ENCODE data around the gene GNG13.

GNG13 gene

DNA sequence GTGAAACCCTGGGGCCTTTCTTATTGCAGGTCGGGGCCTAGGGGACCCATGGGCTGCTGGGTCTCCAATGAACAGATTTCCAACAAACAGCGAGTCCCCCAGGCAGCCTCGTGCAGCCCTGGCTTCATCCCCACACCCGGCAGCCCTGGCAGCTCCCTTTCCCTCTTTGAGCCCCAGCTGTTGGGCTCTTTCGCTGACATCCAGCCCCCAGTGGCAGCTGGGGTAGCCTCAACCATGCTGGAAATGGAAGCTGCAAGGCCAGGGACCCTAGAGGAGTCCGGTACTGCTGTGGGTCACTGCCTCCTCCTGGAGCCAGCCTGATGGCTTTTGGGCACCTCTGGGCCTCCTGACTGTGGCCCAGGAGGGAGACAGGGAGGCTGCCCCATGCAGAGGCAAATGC, 18.3 kb downstream of the GNG13 start:
- TF ChIP-seq, protein P1, sequence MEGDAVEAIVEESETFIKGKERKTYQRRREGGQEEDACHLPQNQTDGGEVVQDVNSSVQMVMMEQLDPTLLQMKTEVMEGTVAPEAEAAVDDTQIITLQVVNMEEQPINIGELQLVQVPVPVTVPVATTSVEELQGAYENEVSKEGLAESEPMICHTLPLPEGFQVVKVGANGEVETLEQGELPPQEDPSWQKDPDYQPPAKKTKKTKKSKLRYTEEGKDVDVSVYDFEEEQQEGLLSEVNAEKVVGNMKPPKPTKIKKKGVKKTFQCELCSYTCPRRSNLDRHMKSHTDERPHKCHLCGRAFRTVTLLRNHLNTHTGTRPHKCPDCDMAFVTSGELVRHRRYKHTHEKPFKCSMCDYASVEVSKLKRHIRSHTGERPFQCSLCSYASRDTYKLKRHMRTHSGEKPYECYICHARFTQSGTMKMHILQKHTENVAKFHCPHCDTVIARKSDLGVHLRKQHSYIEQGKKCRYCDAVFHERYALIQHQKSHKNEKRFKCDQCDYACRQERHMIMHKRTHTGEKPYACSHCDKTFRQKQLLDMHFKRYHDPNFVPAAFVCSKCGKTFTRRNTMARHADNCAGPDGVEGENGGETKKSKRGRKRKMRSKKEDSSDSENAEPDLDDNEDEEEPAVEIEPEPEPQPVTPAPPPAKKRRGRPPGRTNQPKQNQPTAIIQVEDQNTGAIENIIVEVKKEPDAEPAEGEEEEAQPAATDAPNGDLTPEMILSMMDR (IDR thresholded peaks at IDR 0.05; ENCODE audit: unreplicated experiment in 3 of 3) = no peak
- no peak overlapping the region for H3K27ac Mint-ChIP-seq
- H3K4me1 Mint-ChIP-seq = no peaks in the 10 kb centered on the region
- no peaks in the 10 kb centered on the region for H3K9me3 Mint-ChIP-seq
- peaks cover 5% of the 10 kb centered on the region for H3K27me3 Mint-ChIP-seq (ENCODE audit: low read depth)
- H3K4me3 Mint-ChIP-seq = no peak overlapping the region
- H3K36me3 Mint-ChIP-seq (ENCODE audit: low read depth) = no peaks in the 10 kb centered on the region

DNA sequence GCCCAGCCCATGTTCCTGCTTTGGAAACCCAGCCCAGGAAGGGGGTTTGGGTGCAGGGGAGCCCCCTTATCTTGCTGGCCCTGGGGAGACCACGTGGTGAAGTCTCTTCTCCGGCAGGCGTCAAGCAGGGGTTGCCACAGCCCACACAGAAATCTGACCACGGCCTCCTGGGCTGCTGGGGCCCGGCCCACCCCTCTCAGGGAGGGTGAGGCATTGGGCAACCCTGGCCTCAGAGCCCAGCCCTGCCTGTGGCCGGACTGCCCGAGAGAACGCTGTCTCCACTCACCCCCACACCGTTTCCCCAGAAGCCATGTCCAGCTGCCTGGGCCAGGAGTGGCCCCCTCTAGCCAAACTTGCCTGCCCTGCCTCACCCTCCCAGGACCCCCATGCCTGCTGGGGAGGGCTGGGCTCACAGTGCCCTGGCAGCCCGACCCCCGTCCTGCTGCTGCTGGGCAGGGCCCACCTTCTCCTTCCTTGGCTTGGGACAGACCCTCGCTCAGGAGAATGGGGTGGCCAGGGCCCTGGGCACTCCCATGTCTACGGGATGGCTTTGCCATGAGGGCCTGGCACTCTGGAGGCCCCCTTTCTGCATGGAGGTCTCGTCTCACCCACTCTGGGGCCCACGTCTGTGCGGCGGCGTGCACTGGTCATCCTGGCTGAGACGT, 19.1 kb downstream of the GNG13 start:
- TF ChIP-seq, protein P1 (IDR thresholded peaks at IDR 0.05; ENCODE audit: unreplicated experiment in 3 of 3) = no peak
- no peak overlapping the region for H3K27ac Mint-ChIP-seq
- no peaks in the 10 kb centered on the region for H3K9me3 Mint-ChIP-seq
- H3K36me3 Mint-ChIP-seq (ENCODE audit: low read depth) = no peaks in the 10 kb centered on the region
- H3K27me3 Mint-ChIP-seq (ENCODE audit: low read depth) = peaks cover 5% of the 10 kb centered on the region
- no peak overlapping the region for H3K4me3 Mint-ChIP-seq
- no peaks in the 10 kb centered on the region for H3K4me1 Mint-ChIP-seq

DNA sequence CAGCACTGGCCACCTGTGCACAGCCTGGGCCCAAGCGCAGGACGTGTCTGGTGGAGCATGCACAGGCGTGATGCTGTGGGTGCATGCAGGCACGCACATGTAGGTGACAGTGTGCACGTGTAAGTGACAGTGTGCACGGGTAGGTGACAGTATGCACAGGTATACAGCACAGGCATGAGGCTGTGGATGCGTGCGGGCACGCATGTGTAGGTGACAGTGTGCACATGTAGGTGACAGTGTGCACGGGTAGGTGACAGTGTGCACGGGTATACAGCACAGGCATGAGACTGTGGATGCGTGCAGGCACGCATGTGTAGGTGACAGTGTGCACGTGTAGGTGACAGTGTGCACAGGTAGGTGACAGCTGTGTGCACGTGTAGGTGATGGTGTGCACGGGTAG, 20.2 kb downstream of the GNG13 start:
- TF ChIP-seq, protein P1 (IDR thresholded peaks at IDR 0.05; ENCODE audit: unreplicated experiment in 3 of 3) = no peak
- H3K4me1 Mint-ChIP-seq = no peaks in the 10 kb centered on the region
- H3K36me3 Mint-ChIP-seq (ENCODE audit: low read depth) = no peaks in the 10 kb centered on the region
- H3K9me3 Mint-ChIP-seq = no peaks in the 10 kb centered on the region
- H3K4me3 Mint-ChIP-seq = no peak overlapping the region
- no peak overlapping the region for H3K27ac Mint-ChIP-seq
- peaks cover 5% of the 10 kb centered on the region for H3K27me3 Mint-ChIP-seq (ENCODE audit: low read depth)

DNA sequence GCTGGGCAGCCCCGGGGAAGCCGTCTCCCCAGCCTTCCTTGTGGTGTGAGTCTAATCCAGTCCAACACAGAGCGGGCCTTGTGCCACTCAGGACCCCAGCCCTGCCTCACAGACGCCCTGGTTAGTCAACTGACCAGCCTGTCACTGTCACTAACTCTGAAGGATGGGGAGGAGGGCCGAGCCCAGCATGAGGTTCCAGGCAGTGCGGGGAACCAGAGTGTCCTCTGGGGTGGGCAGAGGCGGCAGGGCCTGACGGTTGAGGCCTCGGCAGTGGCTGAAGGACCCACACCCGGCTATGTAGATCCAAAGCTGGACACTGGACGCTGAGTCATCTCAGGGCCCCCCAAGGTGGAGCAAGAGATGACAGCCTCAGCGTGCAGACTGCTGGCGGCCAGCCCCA, 21.0 kb downstream of the GNG13 start:
- TF ChIP-seq, protein P1 (IDR thresholded peaks at IDR 0.05; ENCODE audit: unreplicated experiment in 3 of 3) = no peak
- H3K27ac Mint-ChIP-seq = no peak overlapping the region
- H3K9me3 Mint-ChIP-seq = no peaks in the 10 kb centered on the region
- no peak overlapping the region for H3K4me3 Mint-ChIP-seq
- no peaks in the 10 kb centered on the region for H3K4me1 Mint-ChIP-seq
- peaks cover 5% of the 10 kb centered on the region for H3K27me3 Mint-ChIP-seq (ENCODE audit: low read depth)
- no peaks in the 10 kb centered on the region for H3K36me3 Mint-ChIP-seq (ENCODE audit: low read depth)

DNA sequence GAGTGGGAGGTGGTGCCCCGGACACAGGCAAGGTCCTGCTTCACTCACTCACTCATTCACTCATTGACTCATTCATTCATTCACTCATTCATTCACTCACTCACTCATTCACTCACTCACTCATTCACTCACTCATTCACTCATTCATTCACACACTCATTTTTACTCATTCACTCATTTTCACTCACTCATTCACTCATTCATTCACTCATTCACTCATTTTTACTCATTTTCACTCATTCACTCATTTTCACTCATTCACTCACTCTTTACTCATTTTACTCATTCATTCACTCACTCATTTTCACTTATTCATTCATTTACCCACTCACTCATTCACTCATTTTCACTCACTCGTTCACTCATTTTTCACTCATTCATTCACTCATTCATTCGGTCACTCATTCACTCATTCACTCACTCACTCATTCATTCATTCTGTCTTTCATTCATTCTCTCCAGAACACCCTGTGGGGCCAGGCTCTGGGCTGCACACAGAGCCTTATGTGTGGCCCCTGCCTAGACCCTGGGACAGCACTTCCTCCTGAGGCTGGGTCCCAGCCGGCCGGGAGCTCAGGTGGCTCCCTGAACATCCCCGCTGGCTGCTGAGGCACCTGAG, 21.5 kb downstream of the GNG13 start:
- no peak overlapping the region for H3K27ac Mint-ChIP-seq
- no peaks in the 10 kb centered on the region for H3K4me1 Mint-ChIP-seq
- peaks cover 5% of the 10 kb centered on the region for H3K27me3 Mint-ChIP-seq (ENCODE audit: low read depth)
- no peak overlapping the region for H3K4me3 Mint-ChIP-seq
- TF ChIP-seq, protein P1 (IDR thresholded peaks at IDR 0.05; ENCODE audit: unreplicated experiment in 3 of 3) = no peak
- H3K36me3 Mint-ChIP-seq (ENCODE audit: low read depth) = no peaks in the 10 kb centered on the region
- no peaks in the 10 kb centered on the region for H3K9me3 Mint-ChIP-seq

DNA sequence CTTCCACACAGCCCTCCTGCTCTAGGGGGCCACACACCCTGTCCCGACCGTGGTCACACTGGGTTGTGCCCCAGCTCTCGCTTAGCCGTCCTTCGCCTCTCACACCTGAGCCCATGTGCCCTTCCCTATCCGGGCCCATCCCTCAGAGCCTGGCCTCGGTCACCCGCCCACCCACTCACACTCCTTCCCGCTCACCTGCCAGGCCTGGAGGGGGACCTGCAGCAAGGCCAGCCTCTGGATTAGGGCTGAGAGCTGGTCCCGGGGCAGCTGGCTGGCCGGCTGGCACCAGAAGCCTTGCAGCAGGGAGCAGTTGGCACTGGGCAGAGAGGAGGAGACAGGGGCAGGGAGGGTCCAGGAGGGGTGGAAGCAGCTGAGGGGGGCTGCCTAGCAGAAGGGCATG, 22.1 kb downstream of the GNG13 start:
- no peaks in the 10 kb centered on the region for H3K4me1 Mint-ChIP-seq
- H3K9me3 Mint-ChIP-seq = no peaks in the 10 kb centered on the region
- no peak overlapping the region for H3K4me3 Mint-ChIP-seq
- TF ChIP-seq, protein P1 (IDR thresholded peaks at IDR 0.05; ENCODE audit: unreplicated experiment in 3 of 3) = no peak
- peaks cover 5% of the 10 kb centered on the region for H3K27me3 Mint-ChIP-seq (ENCODE audit: low read depth)
- no peaks in the 10 kb centered on the region for H3K36me3 Mint-ChIP-seq (ENCODE audit: low read depth)
- no peak overlapping the region for H3K27ac Mint-ChIP-seq
